Measurements from ENCODE around the gene CCL20. TPM values are rescaled to one million over a fixed set of nuclear protein-coding genes. Genes with fewer than 3 reads are reported as not detected.

Gene CCL20
- total and polyA plus RNA-seq, 2 of the 13 experiments (the other 11 are each of a cell fraction or from before 2014, with no cell fraction given): 223 to 903 TPM

- TF ChIP-seq CSRNP1 (CRISPR knock-in tag; IDR thresholded peaks at IDR 0.05) (0 out of 2 replicates have a peak, but pooled peaks have one; percentile 28), ZNF350 (CRISPR knock-in tag; IDR thresholded peaks at IDR 0.05; ENCODE audit: borderline replicate concordance, low read depth) (peak; percentile 71; the same call in 1 of the 2 replicates), THAP7 (CRISPR knock-in tag; IDR thresholded peaks at IDR 0.05) (no peak), CREBL2 (CRISPR knock-in tag; IDR thresholded peaks at IDR 0.05; ENCODE audit: borderline replicate concordance) (no peak), ZNF678 (CRISPR knock-in tag; IDR thresholded peaks at IDR 0.05) (0 out of 2 replicates have a peak, but pooled peaks have one; percentile 54), TRAFD1 (CRISPR knock-in tag; IDR thresholded peaks at IDR 0.05; ENCODE audit: borderline replicate concordance) (peak; percentile 88; the same call in 1 of the 2 replicates), SIX4 (CRISPR knock-in tag; IDR thresholded peaks at IDR 0.05) (no peak), RBAK (CRISPR knock-in tag; IDR thresholded peaks at IDR 0.05) (no peak), ETV6 (CRISPR knock-in tag; conservative IDR thresholded peaks at IDR 0.05) (no peak), NFATC3 (CRISPR knock-in tag; IDR thresholded peaks at IDR 0.05) (no peak), ERF (CRISPR knock-in tag; IDR thresholded peaks at IDR 0.05) (peak; percentile 83), HMG20B (CRISPR knock-in tag; conservative IDR thresholded peaks at IDR 0.05) (no peak), MED1 (CRISPR knock-in tag; IDR thresholded peaks at IDR 0.05) (peak; percentile 63), JUND (CRISPR knock-in tag; IDR thresholded peaks at IDR 0.05) (no peak), NFYC (CRISPR knock-in tag; IDR thresholded peaks at IDR 0.05) (no peak), BCL6 (CRISPR knock-in tag; IDR thresholded peaks at IDR 0.05) (peak; percentile 34; the same call in 1 of the 2 replicates), NR2F2 (IDR thresholded peaks at IDR 0.05; ENCODE audit: borderline replicate concordance, low read depth) (no peak), CEBPZ (IDR thresholded peaks at IDR 0.05; ENCODE audit: low read length) (no peak), ZNF367 (CRISPR knock-in tag; IDR thresholded peaks at IDR 0.05; ENCODE audit: borderline replicate concordance) (no peak), ZIK1 (CRISPR knock-in tag; IDR thresholded peaks at IDR 0.05; ENCODE audit: borderline replicate concordance, low read depth) (no peak), REPIN1 (CRISPR knock-in tag; IDR thresholded peaks at IDR 0.05; ENCODE audit: borderline replicate concordance, low read depth) (0 out of 2 replicates have a peak, but pooled peaks have one; percentile 65), ZNF274 (CRISPR knock-in tag; IDR thresholded peaks at IDR 0.05) (no peak), NBN (conservative IDR thresholded peaks at IDR 0.05) (no peak), CHD4 (IDR thresholded peaks at IDR 0.05; ENCODE audit: borderline replicate concordance, low read length) (no peak), KLF13 (CRISPR knock-in tag; IDR thresholded peaks at IDR 0.05) (no peak)
These were observed 47.2 kb upstream of the CCL20 start (continued) for GRCh38 chr2:227766373-227766883.
